ENCODE data around the gene MRPL51.
A peak's percentile ranks its signal among the peaks of the same experiment; 100 is the strongest.

MRPL51 gene

DNA sequence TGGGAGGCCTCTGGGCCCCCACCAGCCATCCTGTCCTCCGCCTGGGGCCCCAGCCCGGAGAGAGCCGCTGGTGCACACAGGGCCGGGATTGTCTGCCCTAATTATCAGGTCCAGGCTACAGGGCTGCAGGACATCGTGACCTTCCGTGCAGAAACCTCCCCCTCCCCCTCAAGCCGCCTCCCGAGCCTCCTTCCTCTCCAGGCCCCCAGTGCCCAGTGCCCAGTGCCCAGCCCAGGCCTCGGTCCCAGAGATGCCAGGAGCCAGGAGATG, 40.5 kb upstream of the MRPL51 start:
- TF ChIP-seq REST (IDR thresholded peaks at IDR 0.05; ENCODE audit: insufficient replicate concordance, low read depth) (no peak), GABPA (IDR thresholded peaks at IDR 0.05; ENCODE audit: low read depth) (no peak), CTCF (IDR thresholded peaks at IDR 0.05; ENCODE audit: insufficient read depth, low read length) (no peak), POLR2AphosphoS5 (IDR thresholded peaks at IDR 0.05; ENCODE audit: low read depth) (peak; percentile 10; the same call in 1 of the 2 replicates)
- no peaks in the 10 kb centered on the region for H3K27me3 ChIP-seq (ENCODE audit: insufficient read depth, poor library complexity, severe bottlenecking)
- H3K4me3 ChIP-seq (replicated peaks; ENCODE audit: insufficient read depth, low read length), result peak overlapping the region; percentile 89
- peak overlapping the region; percentile 98 for H3K27ac ChIP-seq (replicated peaks)
- DNase-seq (ENCODE audit: low read depth in 1 of 2, low spot score in 1 of 2), result no peak

DNA sequence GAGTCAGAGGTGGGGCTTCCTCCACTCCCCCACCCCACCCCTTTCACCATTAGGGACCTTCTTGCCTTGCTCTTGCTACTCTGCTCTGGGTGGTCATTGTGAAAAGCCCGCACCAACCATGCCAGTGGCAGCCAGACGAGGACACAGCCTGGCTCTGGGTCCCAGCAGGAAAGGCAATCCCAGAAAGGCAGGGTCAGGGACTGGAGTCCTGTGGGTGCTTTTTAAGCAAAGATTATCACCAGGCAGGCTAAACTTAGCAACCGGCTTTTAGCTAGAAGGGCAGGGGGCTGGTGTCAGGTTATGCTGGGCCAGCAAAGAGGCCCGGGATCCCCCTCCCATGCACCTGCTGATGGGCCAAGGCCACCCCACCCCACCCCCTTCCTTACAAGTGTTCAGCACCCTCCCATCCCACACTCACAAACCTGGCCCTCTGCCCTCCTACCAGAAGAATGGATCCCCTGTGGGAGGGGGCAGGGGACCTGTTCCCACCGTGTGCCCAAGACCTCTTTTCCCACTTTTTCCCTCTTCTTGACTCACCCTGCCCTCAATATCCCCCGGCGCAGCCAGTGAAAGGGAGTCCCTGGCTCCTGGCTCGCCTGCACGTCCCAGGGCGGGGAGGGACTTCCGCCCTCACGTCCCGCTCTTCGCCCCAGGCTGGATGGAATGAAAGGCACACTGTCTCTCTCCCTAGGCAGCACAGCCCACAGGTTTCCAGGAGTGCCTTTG, 40.0 kb upstream of the MRPL51 start:
- Histone ChIP-seq H3K27ac (replicated peaks) (peak overlapping the region; percentile 98), H3K4me3 (replicated peaks; ENCODE audit: insufficient read depth, low read length) (peak overlapping the region; percentile 89), H3K27me3 (ENCODE audit: insufficient read depth, poor library complexity, severe bottlenecking) (no peaks in the 10 kb centered on the region)
- TF ChIP-seq REST (IDR thresholded peaks at IDR 0.05; ENCODE audit: insufficient replicate concordance, low read depth), result no peak
- TF ChIP-seq SPI1 (IDR thresholded peaks at IDR 0.05; ENCODE audit: borderline replicate concordance, low read depth), result peak; percentile 72; the same call in 1 of the 2 replicates
- TF ChIP-seq POLR2AphosphoS5 (IDR thresholded peaks at IDR 0.05; ENCODE audit: low read depth), result no peak
- DNase-seq (ENCODE audit: low read depth in 1 of 2, low spot score in 1 of 2), result peak in 1 of 2 experiments; percentile 73

DNA sequence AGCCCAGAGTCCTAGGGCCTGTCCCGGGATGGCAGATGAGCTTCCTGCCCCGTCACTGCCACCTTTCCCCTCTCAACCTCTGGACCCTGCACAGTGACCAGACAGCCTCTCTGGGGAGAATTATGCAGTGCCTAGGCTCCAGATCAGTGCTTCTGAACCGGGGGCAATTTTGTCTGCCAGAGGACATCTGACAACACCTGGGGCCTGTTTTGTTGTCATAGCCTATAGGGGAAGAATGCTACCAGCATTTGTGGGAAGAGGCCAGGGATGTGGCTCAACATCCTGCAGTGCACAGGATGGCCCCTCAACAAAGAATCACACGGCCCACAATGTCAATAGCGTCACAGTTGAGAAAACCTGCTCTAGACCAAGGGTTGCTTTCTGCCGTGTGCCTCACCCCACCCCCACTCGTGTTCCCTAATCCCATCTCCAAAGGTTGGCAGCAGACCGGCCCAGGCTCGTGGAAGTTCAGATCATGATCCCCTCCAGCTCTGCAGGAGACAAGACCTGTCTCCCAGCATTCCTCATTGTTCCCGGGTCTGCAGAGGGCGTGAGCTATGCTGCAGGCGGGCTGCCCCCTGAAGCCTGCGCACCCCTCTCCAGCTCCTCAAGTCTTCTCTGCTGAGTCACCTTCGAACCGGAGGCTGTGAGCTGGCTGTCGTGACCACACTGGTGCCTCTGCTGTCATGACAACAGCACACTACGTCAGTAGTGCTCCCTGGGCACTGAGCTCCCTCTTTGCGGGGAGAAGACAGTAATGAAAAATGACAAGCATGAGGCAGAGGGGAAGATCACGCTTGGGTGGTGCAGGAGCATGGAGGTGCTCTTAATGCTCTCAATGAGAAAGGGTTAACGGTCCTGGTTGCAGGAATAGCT, 39.2 kb upstream of the MRPL51 start:
- peak overlapping the region; percentile 89 for H3K4me3 ChIP-seq (replicated peaks; ENCODE audit: insufficient read depth, low read length)
- TF ChIP-seq CTCF (IDR thresholded peaks at IDR 0.05; ENCODE audit: insufficient read depth, low read length) (no peak), REST (IDR thresholded peaks at IDR 0.05; ENCODE audit: insufficient replicate concordance, low read depth) (no peak), POLR2AphosphoS5 (IDR thresholded peaks at IDR 0.05; ENCODE audit: low read depth) (peak; percentile 81), GABPA (IDR thresholded peaks at IDR 0.05; ENCODE audit: low read depth) (no peak), SPI1 (IDR thresholded peaks at IDR 0.05; ENCODE audit: borderline replicate concordance, low read depth) (no peak)
- no peaks in the 10 kb centered on the region for H3K27me3 ChIP-seq (ENCODE audit: insufficient read depth, poor library complexity, severe bottlenecking)
- peak overlapping the region; percentile 98 for H3K27ac ChIP-seq (replicated peaks)
- DNase-seq (ENCODE audit: low read depth in 1 of 2, low spot score in 1 of 2), result peak; percentile 94 to 96
